HG02610 (cell line): Measurements from ENCODE around the gene MRPS24.
A peak's percentile ranks its signal among the peaks of the same experiment; 100 is the strongest.

Experiments
- ATAC-seq: cut with Tn5 transposase; IDR thresholded peaks from one replicate; pipeline ENCODE4 v1.9.1; 2021; ENCODE audit warnings: mild to moderate bottlenecking, moderate library complexity; ENCODE audit not compliant: unreplicated experiment

MRPS24 gene

DNA sequence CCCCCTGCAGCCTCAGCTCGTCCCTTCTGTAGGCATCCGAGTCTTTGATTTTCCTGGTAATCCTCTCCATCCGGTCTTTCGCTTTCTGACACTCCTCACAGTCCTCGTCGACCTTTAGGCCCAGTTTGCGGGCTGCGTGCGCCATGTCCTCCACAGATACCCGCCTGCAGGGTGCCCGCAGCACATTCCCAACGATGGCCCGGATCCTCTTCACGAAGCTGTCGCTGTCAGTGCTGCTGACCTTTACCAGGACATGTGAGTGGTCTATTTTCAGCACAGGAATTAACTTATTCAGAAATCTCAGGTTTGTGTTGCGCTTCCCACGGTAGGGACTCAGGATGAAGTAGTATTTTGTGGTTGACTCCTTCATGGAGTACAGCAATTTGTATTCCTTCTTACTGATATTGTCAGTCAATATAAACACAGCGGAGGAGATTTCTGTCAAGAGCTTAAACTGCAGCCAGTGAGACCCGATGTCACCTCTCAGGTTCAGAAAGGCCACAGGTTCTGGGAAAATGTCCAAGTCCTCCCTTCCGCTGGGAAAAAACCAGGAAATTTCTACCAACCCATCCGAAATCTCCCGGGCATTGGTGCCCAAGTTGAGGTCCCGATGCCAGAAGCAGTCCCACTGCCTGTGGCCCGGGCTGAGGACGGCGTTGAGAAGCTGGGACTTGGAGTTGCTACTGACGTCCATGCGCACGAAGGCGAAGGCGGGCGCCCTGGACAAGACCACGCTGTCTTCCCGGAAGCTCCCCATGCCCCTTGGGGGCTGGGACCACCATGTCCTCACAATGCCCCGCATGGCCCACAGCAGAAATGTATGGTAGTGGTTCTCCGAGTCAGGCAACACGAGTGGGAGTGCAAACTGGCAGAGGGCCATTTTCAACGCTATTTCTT lies 8.9 kb upstream of the MRPS24 start:
- ATAC-seq: no peak

DNA sequence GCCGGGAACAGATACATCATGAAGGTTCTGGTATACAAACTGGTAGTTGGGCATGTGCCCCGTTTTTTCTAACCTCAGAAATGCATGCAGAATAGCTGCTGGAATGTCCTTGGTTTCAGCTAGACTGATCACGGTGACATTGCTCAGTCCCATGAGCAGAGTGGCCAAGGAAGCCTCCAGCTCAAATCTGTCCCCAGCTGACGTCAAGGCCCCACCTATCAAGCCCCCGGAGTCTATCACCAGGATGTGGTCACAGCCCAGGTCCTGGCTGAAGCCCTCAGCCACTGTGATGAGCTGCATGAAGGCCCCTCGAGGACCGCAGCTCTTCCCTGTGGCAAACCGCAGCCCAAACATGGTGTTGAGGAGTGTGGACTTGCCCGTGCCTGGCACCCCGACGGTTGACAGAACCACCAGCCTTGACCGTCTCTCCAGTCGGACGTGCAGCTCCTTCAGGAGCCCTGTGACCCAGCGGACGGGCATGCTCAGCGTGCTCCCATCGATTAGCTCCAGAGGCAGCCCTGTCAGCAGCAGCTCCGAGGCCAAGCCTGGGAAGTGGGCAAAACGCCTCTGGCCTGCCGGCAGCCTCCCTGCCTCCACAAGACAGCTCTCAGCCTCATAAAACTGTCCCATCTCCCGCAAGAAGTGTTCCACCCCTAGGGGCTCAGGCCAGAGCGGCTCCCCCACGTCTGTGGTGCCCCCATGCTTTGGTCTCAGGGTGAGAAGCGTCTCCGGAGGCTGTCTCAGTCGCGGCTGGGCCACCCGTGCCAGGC lies 7.8 kb upstream of the MRPS24 start:
- ATAC-seq: no peak

DNA sequence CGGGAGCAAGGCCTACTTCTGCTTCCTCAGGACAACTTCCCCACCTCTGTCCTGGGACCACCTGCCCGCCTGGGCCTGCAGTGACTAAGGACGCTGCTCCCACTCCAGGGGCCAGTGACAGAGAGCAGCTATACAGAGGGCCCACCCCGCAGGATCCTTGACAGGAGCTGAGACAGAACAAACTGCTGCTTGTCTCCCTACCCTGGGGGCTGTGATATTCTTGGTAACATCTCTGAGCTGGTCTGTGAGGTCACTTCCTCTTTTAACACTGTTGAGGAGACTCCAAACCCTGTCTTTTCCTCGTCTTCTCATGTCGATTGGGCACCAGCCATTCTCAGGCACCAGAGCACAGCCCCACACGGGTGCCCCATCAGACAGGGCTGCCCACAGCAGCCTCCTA lies 6.9 kb upstream of the MRPS24 start:
- ATAC-seq: no peak

DNA sequence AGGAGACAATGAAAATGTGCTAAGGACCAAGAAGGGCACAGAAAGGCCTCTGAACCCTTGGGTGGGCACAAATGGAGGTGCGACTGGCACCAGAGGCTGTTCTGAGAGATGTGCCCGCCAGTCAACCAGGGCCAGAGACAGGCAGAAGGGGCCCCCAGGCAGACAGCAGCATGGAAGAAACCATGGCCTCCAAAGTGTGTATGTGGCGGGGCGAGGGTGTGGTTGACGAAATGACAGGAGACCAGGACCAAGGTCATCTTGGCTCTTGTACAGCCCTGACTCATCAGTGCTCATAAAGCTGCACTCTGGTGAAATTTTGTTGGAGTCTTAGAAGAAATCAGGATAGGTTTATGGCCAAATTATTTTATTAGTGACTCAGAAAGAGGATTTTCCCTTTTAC lies 4.0 kb upstream of the MRPS24 start:
- ATAC-seq: no peak

DNA sequence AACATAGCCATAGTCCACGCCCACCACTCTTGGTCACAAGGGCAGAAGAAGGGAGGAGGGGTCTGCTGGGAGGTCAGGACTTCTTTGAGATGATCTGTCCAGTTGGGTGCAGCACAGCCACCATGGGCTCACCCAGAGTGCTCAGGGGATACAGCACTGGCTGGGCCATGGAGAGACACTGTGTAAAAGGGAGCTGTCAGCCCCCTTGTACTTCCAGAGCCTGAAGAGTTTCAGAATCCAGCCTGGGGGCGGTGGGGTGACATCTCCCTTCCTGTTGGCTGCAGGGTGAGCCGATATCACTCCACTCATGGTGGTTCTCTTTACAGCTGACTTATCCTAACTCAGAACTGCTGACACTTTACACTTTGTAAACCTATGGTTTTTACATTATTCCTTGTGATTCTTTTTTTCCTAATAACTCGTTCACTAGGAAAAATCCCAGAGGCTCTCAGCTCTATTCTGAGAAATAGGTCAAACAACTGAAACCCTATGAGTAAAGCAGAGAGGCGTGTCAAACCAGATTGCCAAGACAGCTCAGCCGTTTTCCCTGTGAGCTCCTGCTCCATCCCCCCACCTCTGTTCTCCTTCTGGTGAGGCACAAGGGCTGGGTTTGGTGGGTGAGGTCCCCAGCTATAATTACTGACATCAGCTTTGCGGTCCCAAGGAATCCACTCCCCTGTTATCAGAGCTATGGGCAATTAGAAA lies 3.2 kb upstream of the MRPS24 start:
- ATAC-seq: no peak

DNA sequence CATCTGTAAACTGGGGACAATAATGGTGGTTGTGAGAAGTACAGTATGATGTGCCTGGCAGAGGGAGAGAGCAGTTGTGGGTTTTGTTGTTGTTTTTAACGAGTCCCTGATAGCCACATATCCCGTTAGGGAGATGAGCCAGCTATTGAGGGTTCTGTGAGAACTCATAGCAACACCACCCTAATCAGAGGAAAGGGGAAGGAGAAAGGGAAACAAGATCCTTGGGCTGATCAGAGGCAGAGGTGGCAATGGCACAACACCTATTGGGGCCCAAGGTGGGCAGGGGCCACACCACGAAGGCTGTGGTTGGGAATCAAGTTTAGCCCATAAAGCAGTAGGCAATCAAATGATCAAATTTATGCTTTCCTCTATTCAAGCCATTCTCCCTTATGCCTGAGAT lies 1.7 kb upstream of the MRPS24 start:
- no peak for ATAC-seq

DNA sequence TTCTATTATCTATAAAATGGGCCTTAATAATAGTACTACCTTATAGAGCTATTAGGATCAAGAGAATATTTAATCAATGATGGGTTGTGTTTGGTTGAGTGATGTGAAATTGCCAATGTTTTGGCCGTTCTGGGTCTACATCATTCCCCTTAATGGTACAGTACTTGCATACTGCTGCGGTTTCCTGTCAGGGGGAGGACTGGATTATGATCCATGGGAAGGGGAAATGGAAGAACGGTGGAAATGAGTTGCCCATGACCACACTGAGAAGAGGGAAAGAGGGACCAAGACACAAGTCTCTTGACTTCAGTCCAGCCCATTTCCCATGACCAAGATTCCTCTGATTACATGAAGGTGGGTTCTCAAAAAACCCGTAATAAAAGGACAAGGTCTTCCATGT lies 999 bp upstream of the MRPS24 start:
- ATAC-seq: no peak

DNA sequence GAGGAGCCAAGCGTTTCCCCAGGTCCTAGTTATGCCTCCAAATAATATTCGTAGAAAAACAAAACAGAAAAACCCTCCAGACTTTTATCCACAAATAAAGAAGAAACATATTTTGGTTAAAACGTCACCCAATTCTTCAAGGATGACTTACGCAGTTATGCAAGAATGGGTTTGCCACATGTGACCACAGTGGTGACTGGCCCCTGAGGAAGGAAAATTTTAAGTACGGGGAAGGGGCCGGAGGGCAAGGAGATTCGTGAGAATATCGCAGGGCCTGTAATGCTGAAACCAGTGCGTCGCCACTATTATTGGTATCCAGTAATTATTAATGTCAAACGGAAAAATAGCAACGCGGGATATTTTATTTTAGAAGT lies 537 bp upstream of the MRPS24 start:
- ATAC-seq: peak; percentile 8

DNA sequence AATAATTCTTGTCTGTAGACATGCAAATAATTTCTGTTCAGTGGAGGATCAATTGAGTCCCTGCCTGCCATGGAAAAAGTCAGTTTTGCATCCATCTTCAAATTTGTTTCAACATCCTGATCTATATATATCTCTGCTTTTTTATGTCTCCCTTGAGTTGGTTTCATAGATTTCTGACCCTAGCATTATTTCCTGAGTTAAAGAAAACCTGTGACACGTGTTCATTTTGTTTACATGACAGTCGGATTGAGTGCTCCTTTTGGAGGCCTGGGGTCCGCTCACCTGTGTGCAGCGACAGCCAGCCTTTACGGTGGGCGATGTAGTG lies 674 bp downstream of the MRPS24 start:
- no peak for ATAC-seq

DNA sequence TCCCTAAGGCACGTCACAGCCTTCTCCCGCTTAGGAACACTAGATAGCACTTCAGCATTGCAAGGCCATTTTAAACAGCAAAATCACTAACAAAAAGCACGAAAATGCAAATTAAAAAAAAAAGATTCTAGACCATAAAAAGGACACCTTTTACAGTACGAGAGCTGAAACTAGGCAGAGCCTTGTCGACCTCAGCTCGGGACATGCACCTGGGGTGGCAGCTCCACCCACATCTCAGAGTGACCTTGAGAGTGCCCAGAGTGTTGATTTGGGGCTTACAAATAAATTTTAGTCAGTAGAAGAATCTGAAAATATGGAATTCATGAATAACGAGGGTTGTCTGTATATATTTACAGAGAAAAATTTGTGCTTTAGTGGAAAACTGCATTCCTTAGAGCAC lies 1.1 kb downstream of the MRPS24 start:
- no peak for ATAC-seq

DNA sequence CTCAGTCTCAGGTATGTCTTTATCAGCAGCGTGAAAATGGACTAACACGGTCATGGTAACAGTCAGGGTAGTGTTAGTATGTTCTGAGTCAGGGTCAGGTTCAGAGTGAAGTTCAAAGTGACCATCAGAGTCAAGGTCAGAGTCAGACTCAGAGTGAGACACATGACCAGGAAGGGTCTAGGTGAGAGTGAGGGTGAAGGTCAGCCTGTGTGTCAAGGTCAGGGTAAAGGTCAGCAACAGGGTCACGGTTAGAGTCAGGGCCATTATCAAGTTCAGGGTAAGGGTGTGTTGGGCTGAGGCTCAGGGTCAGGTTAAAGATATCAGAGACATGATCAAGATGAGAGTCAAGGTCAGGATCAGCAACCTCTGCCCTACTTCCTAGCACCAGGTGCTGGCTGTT lies 4.0 kb downstream of the MRPS24 start:
- no peak for ATAC-seq

DNA sequence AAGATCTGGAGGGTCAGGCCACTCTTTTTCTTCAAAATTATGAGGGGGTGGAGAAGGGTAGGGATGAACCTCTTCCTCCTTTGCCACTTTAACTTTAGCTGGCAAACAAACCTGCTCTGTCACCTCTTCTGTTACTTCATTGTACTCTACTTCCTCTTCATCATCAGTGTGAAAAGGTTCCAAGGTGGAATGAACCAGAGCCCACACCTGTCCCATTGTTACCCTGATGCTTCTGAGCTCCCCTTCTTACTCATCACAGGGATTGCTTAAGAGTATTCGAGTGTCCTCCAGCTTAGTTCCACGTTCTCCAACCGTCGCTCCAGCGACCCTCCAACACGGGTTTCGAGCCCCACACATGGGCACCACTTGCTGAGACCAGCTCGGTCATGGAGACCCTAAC lies 5.2 kb downstream of the MRPS24 start:
- no peak for ATAC-seq

DNA sequence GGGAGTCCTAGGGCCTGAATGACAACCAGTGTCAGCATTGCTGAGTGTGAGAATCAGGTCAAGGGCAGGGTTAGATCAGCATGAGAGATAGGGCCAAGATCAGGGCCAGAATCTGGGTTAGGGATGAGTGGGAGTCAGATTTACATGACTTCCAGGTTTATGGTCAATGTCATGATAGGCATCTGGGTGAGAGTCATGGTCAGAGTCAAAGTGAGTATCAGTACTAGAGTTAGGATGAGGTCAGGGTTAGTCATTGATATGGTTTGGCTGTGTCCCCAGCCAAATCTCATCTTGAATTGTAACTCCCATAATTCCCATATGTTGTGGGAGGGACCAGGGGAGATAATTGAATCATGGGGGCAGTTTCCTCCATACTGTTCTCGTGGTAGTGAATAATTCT lies 12.3 kb downstream of the MRPS24 start:
- no peak for ATAC-seq

DNA sequence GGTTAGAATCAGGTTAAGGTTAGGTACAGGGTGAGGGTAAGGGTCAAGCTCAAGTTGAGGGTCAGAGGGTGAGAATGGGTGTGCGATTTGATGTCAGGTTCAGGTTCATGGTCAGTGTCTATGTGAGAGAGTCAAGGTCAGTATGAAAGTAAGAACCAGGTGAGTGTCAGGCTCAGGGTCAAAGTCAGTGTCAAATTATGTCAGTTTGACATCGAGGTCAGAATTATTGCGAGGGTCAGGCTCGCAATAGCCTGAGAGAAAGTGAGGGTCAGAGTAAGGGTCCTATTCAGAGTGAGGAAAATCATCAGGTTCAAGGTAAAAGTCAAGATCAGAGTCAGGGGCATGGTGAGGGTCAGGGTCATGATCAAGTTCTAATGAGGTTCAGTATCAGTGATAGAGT lies 13.0 kb downstream of the MRPS24 start:
- ATAC-seq: no peak

DNA sequence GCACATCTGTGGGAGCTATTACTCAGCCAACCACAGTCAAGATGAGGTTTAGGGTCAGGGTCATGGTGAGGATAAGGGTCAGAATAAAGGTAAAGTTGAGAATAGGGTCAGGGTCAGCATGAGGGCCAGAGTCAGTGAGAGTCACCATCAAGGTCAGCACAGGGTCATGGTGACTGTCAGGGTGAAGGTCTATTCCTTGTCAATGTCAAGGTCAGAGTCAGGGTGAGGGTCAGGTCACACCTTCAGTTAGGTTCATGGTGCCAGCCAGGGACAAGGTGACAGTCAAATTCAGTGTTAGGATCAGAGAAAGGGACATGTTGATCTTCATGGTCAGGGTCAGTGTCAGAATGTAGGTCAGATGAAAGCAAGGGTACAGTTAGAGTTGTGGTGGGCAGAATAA lies 14.1 kb downstream of the MRPS24 start:
- ATAC-seq: no peak

DNA sequence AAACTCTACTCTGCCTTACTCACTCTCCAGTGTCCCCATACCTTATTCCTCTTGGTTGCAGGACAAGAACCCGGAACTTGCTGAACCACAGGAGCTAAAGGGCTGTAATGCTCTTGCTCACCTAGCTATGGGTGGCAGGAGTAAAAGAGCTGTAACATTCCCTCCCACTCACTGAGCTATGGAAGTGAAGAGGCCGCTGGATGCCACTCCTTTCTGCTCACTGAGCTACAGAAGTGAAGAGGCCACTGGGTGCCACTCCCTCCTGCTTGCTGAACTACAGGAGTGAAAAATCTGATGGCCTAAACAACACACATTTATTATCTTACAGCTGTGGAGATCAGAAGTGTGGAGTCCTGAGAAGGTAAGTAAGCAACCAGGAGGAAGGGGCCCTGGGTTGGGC lies 17.5 kb downstream of the MRPS24 start:
- ATAC-seq: no peak

DNA sequence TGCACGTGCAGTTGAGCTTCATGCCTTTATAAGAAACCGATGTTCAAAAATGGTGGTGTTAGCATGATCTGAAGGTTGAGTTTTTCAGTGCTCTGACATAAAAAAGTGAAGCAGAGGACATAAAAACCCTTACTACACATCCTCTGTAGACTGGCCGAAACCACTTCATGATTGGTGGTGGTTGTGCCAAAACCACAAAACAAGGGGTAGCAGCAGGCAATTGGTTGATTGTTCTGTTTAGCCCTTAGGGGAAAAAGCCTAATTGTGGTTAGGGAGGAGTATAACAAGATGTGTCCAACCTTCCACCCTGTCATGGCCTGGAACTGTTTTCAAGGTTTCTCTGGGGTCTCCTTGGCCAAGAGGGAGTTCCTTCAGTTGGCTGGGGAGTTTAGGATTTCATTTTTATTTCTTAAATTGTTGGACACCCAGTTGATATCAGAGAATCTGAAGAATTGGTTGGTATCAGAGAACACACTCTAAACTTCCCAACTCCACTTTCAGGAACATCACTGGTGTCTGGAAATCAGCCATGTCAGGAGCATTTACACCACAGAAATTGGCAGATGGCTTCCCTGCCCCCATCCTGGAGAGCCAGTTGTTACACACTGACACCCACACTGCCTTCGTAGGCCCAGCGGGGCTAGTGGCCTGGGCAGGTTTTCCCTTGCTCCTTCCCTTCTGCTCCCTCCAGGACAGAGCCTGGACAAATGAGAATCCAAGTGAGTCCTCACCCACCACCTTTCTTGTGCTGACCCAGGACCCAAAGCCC lies 18.8 kb downstream of the MRPS24 start:
- ATAC-seq: no peak

DNA sequence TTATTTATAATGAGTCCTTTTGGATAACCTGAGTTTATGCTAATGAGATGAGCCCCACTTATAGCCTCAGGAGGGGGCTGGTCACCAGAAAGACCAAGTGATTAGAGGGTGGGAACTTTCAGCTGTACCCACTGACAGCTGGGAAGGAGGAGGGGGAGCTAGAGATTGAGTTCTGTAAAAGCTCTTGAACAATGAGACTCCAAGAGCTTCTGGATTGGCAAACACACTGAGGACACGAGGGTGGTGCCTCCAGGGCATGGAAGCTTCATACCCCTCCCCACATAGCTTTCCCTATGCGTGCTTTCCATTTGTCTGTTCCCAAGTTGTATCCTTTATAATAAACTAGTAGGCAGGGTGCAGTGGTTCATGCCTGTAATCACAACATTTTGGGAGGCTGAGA lies 20.3 kb downstream of the MRPS24 start:
- no peak for ATAC-seq

DNA sequence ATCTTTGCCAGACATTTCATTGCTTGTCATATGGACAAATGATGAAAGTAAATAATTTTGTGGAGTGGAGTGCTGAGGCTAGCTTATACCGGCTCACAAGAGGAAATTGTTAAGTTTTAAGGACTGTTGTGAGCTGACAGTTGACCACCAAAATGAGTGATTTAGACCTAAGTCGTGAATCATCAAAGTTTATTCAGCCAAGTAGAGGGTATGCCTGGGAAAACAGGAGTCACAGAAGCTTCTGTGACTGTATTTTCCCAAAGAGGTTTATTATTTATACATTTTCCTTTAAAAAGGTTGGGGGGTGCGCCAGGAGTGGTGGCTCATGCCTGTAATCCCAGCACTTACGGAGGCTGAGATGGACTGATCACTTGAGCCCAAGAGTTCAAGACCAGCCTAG lies 21.8 kb downstream of the MRPS24 start:
- no peak for ATAC-seq

DNA sequence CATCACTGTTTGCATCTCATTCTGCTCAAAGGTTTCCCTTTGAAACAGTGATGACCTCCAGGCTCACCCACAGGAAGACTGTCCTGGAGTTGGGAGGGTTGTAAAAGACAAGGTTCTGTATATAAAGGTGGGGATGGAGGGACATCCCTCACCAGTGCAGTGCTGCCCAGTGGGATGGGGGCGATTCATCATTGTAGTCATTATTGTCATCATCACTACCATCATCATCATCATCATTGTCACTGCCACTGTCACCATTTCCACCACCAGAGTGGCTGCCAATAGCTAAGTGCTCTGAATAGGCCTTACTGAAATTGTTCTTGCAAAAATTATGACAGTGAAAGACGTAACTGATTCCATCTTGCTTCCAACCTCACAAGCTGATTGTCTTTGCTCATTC lies 24.7 kb downstream of the MRPS24 start:
- ATAC-seq: no peak

DNA sequence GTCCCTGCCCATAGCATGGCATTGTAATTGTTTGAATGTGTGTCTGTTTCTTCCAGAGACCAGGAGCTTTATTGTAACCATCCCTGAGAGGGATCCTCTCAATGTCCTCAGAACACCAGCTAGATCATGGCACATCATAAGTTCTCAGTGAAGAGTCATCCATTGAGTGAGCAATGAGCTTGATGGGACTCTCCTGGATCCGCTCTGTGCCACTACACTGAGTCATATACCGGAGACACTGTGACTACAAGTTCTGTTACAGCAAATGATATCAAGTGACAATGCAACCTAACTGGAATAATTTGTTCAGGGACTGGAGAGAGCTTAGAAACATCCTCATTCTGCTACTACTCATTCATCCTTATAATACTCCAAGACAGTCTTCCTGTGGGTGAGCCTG lies 25.1 kb downstream of the MRPS24 start:
- no peak for ATAC-seq
